ENCODE data around the gene ARHGAP26. TPM values are rescaled to one million over a fixed set of nuclear protein-coding genes. Genes with fewer than 3 reads are reported as not detected.

The ARHGAP26 gene
- total RNA-seq, 4 donors from 2014 or later: 12.4 to 49.5 (median 31.8) TPM

- DNase-seq: no peak
- H3K27me3 ChIP-seq: no peaks in the 10 kb centered on the region
- TF ChIP-seq, protein P1, sequence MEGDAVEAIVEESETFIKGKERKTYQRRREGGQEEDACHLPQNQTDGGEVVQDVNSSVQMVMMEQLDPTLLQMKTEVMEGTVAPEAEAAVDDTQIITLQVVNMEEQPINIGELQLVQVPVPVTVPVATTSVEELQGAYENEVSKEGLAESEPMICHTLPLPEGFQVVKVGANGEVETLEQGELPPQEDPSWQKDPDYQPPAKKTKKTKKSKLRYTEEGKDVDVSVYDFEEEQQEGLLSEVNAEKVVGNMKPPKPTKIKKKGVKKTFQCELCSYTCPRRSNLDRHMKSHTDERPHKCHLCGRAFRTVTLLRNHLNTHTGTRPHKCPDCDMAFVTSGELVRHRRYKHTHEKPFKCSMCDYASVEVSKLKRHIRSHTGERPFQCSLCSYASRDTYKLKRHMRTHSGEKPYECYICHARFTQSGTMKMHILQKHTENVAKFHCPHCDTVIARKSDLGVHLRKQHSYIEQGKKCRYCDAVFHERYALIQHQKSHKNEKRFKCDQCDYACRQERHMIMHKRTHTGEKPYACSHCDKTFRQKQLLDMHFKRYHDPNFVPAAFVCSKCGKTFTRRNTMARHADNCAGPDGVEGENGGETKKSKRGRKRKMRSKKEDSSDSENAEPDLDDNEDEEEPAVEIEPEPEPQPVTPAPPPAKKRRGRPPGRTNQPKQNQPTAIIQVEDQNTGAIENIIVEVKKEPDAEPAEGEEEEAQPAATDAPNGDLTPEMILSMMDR (IDR thresholded peaks at IDR 0.05): no peak
- TF ChIP-seq POLR2A (IDR thresholded peaks at IDR 0.05): no peak
- no peaks in the 10 kb centered on the region for H3K36me3 ChIP-seq
- intact Hi-C loops (cut with DNase I; ENCODE audit: low total_unique reads): no loop called here
- H3K4me1 ChIP-seq: no peaks in the 10 kb centered on the region
- H3K4me3 ChIP-seq: no peak overlapping the region
- no peaks in the 10 kb centered on the region for H3K9me3 ChIP-seq
- H3K27ac ChIP-seq: no peak overlapping the region
These were observed 241.4 kb downstream of the ARHGAP26 start for GRCh38 chr5:143011585-143011984.

GRCh38 chr5:143013176-143013891 lies 243.2 kb downstream of the ARHGAP26 start:
- no peaks in the 10 kb centered on the region for H3K27me3 ChIP-seq
- no peak for TF ChIP-seq POLR2A (IDR thresholded peaks at IDR 0.05)
- TF ChIP-seq, protein P1 (IDR thresholded peaks at IDR 0.05): no peak
- H3K4me1 ChIP-seq: no peaks in the 10 kb centered on the region
- H3K36me3 ChIP-seq: no peaks in the 10 kb centered on the region
- H3K27ac ChIP-seq: no peak overlapping the region
- DNase-seq: no peak
- intact Hi-C loops (cut with DNase I; ENCODE audit: low total_unique reads): no loop called here
- no peak overlapping the region for H3K4me3 ChIP-seq
- H3K9me3 ChIP-seq: no peaks in the 10 kb centered on the region

- TF ChIP-seq, protein P1 (IDR thresholded peaks at IDR 0.05): no peak
- TF ChIP-seq POLR2A (IDR thresholded peaks at IDR 0.05): no peak
- intact Hi-C loops (cut with DNase I; ENCODE audit: low total_unique reads): no loop called here
- DNase-seq: no peak
These were observed 244.0 kb downstream of the ARHGAP26 start for GRCh38 chr5:143014017-143014651.

DNA sequence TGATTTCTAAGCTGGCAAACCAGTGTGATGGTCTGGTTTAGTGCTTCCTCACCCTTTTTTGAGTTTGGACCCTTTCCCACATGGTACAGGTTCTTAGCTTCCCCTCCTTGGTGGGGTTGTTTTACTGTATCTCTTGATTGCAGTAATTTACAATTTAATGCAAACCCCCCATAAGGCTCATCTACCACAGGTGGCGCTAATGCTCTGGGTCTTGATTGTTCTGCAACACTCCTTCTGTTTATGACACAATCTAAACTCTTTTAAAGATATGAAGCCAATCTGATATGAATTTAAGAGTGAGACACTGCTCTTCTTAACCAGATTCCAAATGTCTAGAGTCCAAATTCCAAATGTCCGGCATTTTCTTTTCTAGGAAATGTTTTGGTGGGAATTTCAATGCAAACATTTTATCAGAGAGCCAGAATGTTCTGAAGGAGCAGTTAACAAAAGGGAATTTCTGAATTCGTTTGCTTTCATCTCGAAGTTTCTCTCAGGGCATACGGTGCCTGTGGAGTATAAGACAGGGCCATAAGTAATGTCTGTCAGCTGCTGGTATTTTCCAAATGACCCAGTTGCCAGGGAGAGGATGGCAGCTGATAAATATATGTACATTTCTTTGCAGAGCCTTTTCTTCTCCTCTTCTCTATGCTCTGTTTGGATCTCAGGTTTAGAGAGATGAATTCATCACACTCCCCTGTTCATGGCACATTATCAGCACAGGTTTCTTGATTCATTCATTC lies 246.8 kb downstream of the ARHGAP26 start:
- Histone ChIP-seq H3K9me3 (no peaks in the 10 kb centered on the region), H3K4me3 (no peak overlapping the region), H3K27ac (no peak overlapping the region), H3K36me3 (no peaks in the 10 kb centered on the region), H3K27me3 (no peaks in the 10 kb centered on the region), H3K4me1 (no peaks in the 10 kb centered on the region)
- peak in 1 of 2 donors; percentile 24 for DNase-seq
- TF ChIP-seq, protein P1 (IDR thresholded peaks at IDR 0.05): peak in 1 of 4 experiments; percentile 13
- no peak for TF ChIP-seq POLR2A (IDR thresholded peaks at IDR 0.05)
- intact Hi-C loops (cut with DNase I; ENCODE audit: low total_unique reads): no loop called here

More at GRCh38 chr5:143014017-143014651, 244.0 kb downstream of the ARHGAP26 start:
- Histone ChIP-seq H3K27me3 (no peaks in the 10 kb centered on the region), H3K27ac (no peak overlapping the region), H3K4me3 (no peak overlapping the region), H3K4me1 (no peaks in the 10 kb centered on the region), H3K36me3 (no peaks in the 10 kb centered on the region), H3K9me3 (no peaks in the 10 kb centered on the region)

DNA sequence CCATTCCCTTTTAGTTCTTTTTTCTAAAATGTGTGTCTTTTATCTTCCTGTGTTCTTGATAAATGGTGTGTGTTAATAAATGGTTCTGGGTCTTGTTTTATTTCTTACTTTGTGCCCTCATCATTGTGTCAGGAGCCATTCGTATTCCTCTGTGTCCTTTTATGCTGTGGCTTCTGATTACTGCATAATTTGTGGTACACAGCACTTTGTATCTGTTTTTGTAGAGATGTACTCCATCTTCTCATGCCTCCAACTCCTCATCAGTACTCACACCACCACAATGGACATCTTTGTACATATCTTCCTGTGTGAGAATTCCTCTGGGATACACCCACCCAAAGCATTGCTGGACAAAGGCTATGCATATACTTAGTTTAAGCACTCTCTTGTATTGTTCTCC lies 247.4 kb downstream of the ARHGAP26 start:
- H3K27me3 ChIP-seq: no peaks in the 10 kb centered on the region
- H3K36me3 ChIP-seq: no peaks in the 10 kb centered on the region
- no peak for TF ChIP-seq POLR2A (IDR thresholded peaks at IDR 0.05)
- H3K27ac ChIP-seq: no peak overlapping the region
- intact Hi-C loops (cut with DNase I; ENCODE audit: low total_unique reads): no loop called here
- no peak overlapping the region for H3K4me3 ChIP-seq
- no peaks in the 10 kb centered on the region for H3K9me3 ChIP-seq
- no peak for DNase-seq
- no peaks in the 10 kb centered on the region for H3K4me1 ChIP-seq
